22Rv1 (cell line): ENCODE results near the gene TCF7L1.

Source experiments
- ZFX ChIP-seq: fragments of 450-650 bp; IDR thresholded peaks from 2 replicates; pipeline ENCODE4 v1.6.1; 2017; ENCODE audit warnings: antibody characterized with exemption, borderline replicate concordance
- TF ChIP-seq, protein P1 (sequence below): fragments of 450-650 bp; IDR thresholded peaks from 2 replicates; pipeline ENCODE4 v1.5.1; 2017; ENCODE audit warnings: mild to moderate bottlenecking

DNA sequence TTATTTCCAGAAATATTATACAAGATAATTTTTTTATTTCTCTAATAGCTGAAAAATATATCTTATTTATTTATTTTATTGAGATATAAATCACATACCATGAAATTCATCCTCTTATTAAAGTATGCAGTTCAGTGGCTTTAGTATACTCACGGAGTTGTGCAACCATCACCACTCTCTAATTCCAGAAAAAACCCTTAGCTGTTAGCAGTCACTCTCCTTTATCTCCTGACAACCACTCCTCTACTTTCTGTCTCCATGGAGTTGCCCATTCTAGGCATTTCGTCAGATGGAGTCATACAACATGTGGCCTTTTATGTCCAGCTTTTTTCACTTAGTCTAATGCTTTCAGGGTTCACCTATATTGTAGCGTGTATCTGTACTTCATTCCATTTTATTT is 66.5 kb downstream of the TCF7L1 start:
- TF ChIP-seq, protein P1, sequence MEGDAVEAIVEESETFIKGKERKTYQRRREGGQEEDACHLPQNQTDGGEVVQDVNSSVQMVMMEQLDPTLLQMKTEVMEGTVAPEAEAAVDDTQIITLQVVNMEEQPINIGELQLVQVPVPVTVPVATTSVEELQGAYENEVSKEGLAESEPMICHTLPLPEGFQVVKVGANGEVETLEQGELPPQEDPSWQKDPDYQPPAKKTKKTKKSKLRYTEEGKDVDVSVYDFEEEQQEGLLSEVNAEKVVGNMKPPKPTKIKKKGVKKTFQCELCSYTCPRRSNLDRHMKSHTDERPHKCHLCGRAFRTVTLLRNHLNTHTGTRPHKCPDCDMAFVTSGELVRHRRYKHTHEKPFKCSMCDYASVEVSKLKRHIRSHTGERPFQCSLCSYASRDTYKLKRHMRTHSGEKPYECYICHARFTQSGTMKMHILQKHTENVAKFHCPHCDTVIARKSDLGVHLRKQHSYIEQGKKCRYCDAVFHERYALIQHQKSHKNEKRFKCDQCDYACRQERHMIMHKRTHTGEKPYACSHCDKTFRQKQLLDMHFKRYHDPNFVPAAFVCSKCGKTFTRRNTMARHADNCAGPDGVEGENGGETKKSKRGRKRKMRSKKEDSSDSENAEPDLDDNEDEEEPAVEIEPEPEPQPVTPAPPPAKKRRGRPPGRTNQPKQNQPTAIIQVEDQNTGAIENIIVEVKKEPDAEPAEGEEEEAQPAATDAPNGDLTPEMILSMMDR: no peak
- no peak for TF ChIP-seq ZFX
